D721Med (cell line): ENCODE results near the gene CCDC88C.

Source experiments
- DNase-seq: peaks from one replicate; pipeline ENCODE4 v3.0.0; 2011; ENCODE audit warnings: low spot score; ENCODE audit not compliant: insufficient read length
- FAIRE-seq: peaks from 2 replicates; lab custom pipeline; 2011; peaks lifted over from hg19 to GRCh38; lab: Jason Lieb, UNC
- CTCF ChIP-seq: IDR thresholded peaks from 2 replicates; pipeline ENCODE4 v1.5.1; 2012; ENCODE audit warnings: mild to moderate bottlenecking, control low read depth; ENCODE audit not compliant: insufficient read depth; ENCODE audit errors: missing control alignments

Gene CCDC88C

GRCh38 chr14:91351512-91351862 is 66.1 kb downstream of the CCDC88C start:
- TF ChIP-seq CTCF = no peak
- FAIRE-seq (no peak), DNase-seq (no peak)

- TF ChIP-seq CTCF = no peak
- no peak for DNase-seq
- FAIRE-seq = no peak
These were observed 66.7 kb downstream of the CCDC88C start for GRCh38 chr14:91350813-91351511.

GRCh38 chr14:91350483-91350812 is 67.2 kb downstream of the CCDC88C start:
- FAIRE-seq (no peak), DNase-seq (no peak)
- no peak for TF ChIP-seq CTCF

GRCh38 chr14:91349481-91350074 is 68.0 kb downstream of the CCDC88C start:
- no peak for TF ChIP-seq CTCF
- DNase-seq (no peak), FAIRE-seq (no peak)

- no peak for DNase-seq
- FAIRE-seq = no peak
- TF ChIP-seq CTCF = no peak
These were observed 68.7 kb downstream of the CCDC88C start for GRCh38 chr14:91348845-91349465.

GRCh38 chr14:91346838-91347173 is 70.8 kb downstream of the CCDC88C start:
- no peak for FAIRE-seq
- TF ChIP-seq CTCF = no peak

GRCh38 chr14:91344096-91344495 is 73.5 kb downstream of the CCDC88C start:
- TF ChIP-seq CTCF = no peak
- FAIRE-seq (no peak), DNase-seq (no peak)

More at GRCh38 chr14:91346838-91347173, 70.8 kb downstream of the CCDC88C start:
- DNase-seq = no peak
